ENCODE measurements around the gene NRN1. TPM values are rescaled to one million over a fixed set of nuclear protein-coding genes. Genes with fewer than 3 reads are reported as not detected.

The NRN1 gene
- total and polyA plus RNA-seq, 2 experiments from 2014 or later = not detected

GRCh38 chr6:5990786-5991185, 15.9 kb downstream of the NRN1 start:
- Histone ChIP-seq H3K4me3 (no peak overlapping the region), H3K4me1 (ENCODE audit: insufficient read depth) (no peaks in the 10 kb centered on the region), H2AFZ (no peak overlapping the region), H3K27ac (no peak overlapping the region), H3K4me2 (no peak overlapping the region), H3K9me3 (ENCODE audit: low read depth) (no peaks in the 10 kb centered on the region), H4K20me1 (ENCODE audit: insufficient read depth, poor library complexity, severe bottlenecking) (no peaks in the 10 kb centered on the region), H3K79me2 (no peaks in the 10 kb centered on the region), H3K27me3 (peaks cover 83% of the 10 kb centered on the region), H3K36me3 (replicated peaks; ENCODE audit: insufficient read depth, low read depth) (no peaks in the 10 kb centered on the region), H3K9me2 (replicated peaks; ENCODE audit: insufficient read depth) (no peaks in the 10 kb centered on the region)
- no peak for TF ChIP-seq CTCF (IDR thresholded peaks at IDR 0.05; ENCODE audit: poor library complexity)
- TF ChIP-seq EZH2phosphoT487 (IDR thresholded peaks at IDR 0.05; ENCODE audit: low read depth, severe bottlenecking, unreplicated experiment) = no peak
- TF ChIP-seq EZH2 (IDR thresholded peaks at IDR 0.05; ENCODE audit: borderline replicate concordance) = no peak
- whole genome bisulfite sequencing (ENCODE audit: low lambda C conversion rate, missing lambda C conversion rate) = 96% methylated on average over 4 of the region's 4 CpGs
- no peak for DNase-seq (ENCODE audit: low spot score)

DNA sequence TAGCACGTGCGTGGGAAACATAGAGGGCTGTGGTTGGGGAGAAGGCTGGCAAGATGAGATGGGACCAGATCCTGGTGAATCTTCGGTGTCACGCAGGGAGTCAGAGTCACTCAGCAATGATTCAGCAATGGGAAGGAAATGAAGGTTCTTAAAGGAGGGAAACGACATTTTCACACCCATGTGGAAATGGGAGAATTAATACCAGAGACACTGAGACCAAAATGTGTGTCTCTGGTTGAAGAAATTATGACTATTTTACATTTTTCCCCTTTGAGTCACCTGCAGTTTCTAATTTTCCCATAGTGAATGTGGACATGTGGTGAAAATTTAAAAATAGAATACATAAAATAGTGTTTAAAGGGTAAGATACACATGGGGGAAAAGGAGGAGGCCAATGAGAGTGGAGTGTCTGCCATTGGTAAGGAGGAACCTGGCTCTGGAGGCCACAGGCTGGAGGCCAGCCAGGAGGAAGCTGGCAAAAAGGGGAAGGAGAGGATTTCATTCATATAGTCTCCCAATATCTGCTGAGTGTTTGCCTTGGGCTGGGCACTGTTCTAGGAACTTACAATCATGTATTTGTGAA, 17.5 kb downstream of the NRN1 start:
- 88% methylated on average over 5 of the region's 5 CpGs for WGBS (ENCODE audit: low lambda C conversion rate, missing lambda C conversion rate)
- no peak for TF ChIP-seq CTCF (IDR thresholded peaks at IDR 0.05; ENCODE audit: poor library complexity)
- H3K27ac ChIP-seq = no peak overlapping the region

DNA sequence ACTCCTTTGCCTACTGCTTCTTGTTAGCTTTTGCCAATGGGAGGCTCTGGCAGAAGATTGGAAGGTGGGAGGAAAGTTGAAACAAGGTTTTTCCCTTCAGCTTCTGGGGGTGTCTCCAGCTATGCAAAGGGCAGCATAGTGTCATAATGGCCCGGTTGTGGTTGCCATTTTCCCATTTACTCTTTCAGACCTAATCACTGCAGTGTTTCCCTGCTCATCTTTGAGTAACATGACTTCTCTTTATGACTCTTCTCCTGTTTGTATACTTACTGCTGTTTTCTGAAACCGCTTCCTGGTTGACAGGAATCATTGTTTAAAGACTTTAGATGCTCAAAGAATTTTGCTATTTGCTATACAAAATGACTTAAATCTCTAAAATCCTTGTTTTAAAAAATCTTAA, 19.9 kb downstream of the NRN1 start:
- Histone ChIP-seq H2AFZ (no peak overlapping the region), H4K20me1 (ENCODE audit: insufficient read depth, poor library complexity, severe bottlenecking) (no peaks in the 10 kb centered on the region), H3K4me2 (no peak overlapping the region), H3K79me2 (no peaks in the 10 kb centered on the region), H3K4me3 (no peak overlapping the region), H3K9me2 (replicated peaks; ENCODE audit: insufficient read depth) (no peaks in the 10 kb centered on the region), H3K36me3 (replicated peaks; ENCODE audit: insufficient read depth, low read depth) (no peaks in the 10 kb centered on the region), H3K9me3 (ENCODE audit: low read depth) (no peaks in the 10 kb centered on the region), H3K27me3 (peaks cover 47% of the 10 kb centered on the region), H3K4me1 (ENCODE audit: insufficient read depth) (no peaks in the 10 kb centered on the region), H3K27ac (no peak overlapping the region)
- WGBS (ENCODE audit: low lambda C conversion rate, missing lambda C conversion rate) = 72% methylated on average over 2 of the region's 2 CpGs
- TF ChIP-seq EZH2 (IDR thresholded peaks at IDR 0.05; ENCODE audit: borderline replicate concordance) (no peak), EZH2phosphoT487 (IDR thresholded peaks at IDR 0.05; ENCODE audit: low read depth, severe bottlenecking, unreplicated experiment) (no peak), CTCF (IDR thresholded peaks at IDR 0.05; ENCODE audit: poor library complexity) (no peak)
- no peak for DNase-seq (ENCODE audit: low spot score)

More for the DNA sequence above, 17.5 kb downstream of the NRN1 start:
- no peak overlapping the region for H2AFZ ChIP-seq
- H3K4me2 ChIP-seq = no peak overlapping the region
- no peaks in the 10 kb centered on the region for H3K36me3 ChIP-seq (replicated peaks; ENCODE audit: insufficient read depth, low read depth)
- no peaks in the 10 kb centered on the region for H3K9me2 ChIP-seq (replicated peaks; ENCODE audit: insufficient read depth)
- H3K9me3 ChIP-seq (ENCODE audit: low read depth) = no peaks in the 10 kb centered on the region
- peaks cover 68% of the 10 kb centered on the region for H3K27me3 ChIP-seq
- H3K79me2 ChIP-seq = no peaks in the 10 kb centered on the region
- no peaks in the 10 kb centered on the region for H3K4me1 ChIP-seq (ENCODE audit: insufficient read depth)
- no peak for DNase-seq (ENCODE audit: low spot score)
- H3K4me3 ChIP-seq = no peak overlapping the region
- H4K20me1 ChIP-seq (ENCODE audit: insufficient read depth, poor library complexity, severe bottlenecking) = no peaks in the 10 kb centered on the region

Measured in hepatocyte (in vitro differentiated cells).